Cardiac fibroblast (primary cell): ENCODE measurements around the gene ZNF638.

ENCODE experiments used
- DNase-seq, 2 donors: peaks; one replicate each; pipeline versions ENCODE4 v3.0.0 to v3.0.0-alpha.2; 2010; ENCODE audit warnings: low read depth in 2 of 2
- H3K4me3 ChIP-seq, 2 donors: replicated peaks in 1 of 2; 1 replicate in 1 of 2; 2 replicates in 1 of 2; pipeline ENCODE4 v1.5.1; 2011; ENCODE audit warnings: low read depth in 2 of 2, low read length in 2 of 2, mild to moderate bottlenecking in 2 of 2, moderate library complexity in 1 of 2
- TF ChIP-seq, protein P1 (sequence below): IDR thresholded peaks from one replicate; pipeline ENCODE4 v1.5.1; 2011; ENCODE audit warnings: low read depth, mild to moderate bottlenecking, low read length, inconsistent platforms

Gene ZNF638

DNA sequence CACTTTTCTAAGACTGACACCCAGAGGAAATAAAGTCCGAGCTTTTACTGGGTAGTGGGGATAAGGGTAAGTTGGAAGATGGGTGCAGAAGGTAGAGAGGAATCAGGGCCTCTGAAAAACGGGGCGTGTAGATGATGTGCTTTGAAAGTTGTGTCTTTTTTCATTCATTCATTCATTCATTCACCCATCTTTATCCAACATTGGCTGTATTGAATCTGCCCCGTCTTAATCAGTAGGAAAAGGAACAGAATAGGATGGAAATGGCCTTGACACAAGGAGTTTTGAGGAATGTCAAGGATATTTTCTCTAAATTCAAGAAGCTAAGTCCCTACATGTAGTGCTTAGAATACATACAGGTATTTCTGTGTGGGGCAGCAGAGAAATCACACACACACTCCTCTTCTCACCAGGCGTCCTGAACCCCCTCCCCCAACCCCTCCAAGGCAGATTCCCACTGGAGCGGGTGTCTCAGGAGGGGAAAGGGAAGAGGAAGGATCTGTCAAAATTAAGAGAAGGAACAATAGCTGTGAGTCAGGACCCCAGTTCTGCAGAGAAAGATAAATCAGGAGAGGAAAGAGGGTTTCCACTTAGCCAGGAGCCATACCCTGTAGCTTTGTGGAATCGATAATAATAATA, 135.7 kb downstream of the ZNF638 start:
- no peak for DNase-seq
- H3K4me3 ChIP-seq = peak overlapping the region; percentile 59 to 66
- TF ChIP-seq, protein P1, sequence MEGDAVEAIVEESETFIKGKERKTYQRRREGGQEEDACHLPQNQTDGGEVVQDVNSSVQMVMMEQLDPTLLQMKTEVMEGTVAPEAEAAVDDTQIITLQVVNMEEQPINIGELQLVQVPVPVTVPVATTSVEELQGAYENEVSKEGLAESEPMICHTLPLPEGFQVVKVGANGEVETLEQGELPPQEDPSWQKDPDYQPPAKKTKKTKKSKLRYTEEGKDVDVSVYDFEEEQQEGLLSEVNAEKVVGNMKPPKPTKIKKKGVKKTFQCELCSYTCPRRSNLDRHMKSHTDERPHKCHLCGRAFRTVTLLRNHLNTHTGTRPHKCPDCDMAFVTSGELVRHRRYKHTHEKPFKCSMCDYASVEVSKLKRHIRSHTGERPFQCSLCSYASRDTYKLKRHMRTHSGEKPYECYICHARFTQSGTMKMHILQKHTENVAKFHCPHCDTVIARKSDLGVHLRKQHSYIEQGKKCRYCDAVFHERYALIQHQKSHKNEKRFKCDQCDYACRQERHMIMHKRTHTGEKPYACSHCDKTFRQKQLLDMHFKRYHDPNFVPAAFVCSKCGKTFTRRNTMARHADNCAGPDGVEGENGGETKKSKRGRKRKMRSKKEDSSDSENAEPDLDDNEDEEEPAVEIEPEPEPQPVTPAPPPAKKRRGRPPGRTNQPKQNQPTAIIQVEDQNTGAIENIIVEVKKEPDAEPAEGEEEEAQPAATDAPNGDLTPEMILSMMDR = no peak

DNA sequence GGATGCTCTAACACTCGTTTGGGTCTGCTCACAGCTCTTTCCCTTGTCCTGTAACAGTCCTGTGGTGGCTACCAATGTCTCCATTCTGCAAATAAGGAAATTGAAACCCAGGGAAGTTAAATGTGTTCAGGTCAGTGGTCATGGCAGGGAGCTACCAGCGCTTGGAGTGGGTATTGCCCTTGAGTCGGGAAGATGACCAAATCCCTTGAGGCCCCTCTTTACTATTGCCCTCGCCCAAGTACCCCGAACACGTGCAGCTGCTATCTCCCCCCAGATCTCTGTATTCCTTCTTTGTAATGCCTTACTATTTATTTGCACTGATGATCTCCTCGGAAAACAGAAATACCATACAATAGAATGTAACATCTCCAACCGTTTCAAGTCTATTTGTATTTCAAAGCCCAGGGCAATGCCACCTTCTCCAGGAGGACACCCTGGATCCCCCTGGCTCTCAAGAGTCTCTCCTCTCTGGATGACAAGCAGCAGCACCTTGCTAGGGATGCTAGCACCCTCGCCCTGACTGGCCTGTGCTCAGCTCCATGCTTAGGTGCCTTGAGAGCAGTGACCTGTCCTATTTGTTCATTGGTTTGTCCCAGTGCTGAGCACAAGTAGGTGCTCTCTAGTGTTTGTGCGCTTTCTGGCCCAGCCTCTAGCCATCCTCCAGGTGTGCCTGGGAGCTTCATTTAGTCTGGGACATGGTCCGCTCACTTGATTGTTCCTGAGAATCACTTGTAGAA, 136.9 kb downstream of the ZNF638 start:
- TF ChIP-seq, protein P1 = no peak
- no peak overlapping the region for H3K4me3 ChIP-seq
- DNase-seq = no peak

DNA sequence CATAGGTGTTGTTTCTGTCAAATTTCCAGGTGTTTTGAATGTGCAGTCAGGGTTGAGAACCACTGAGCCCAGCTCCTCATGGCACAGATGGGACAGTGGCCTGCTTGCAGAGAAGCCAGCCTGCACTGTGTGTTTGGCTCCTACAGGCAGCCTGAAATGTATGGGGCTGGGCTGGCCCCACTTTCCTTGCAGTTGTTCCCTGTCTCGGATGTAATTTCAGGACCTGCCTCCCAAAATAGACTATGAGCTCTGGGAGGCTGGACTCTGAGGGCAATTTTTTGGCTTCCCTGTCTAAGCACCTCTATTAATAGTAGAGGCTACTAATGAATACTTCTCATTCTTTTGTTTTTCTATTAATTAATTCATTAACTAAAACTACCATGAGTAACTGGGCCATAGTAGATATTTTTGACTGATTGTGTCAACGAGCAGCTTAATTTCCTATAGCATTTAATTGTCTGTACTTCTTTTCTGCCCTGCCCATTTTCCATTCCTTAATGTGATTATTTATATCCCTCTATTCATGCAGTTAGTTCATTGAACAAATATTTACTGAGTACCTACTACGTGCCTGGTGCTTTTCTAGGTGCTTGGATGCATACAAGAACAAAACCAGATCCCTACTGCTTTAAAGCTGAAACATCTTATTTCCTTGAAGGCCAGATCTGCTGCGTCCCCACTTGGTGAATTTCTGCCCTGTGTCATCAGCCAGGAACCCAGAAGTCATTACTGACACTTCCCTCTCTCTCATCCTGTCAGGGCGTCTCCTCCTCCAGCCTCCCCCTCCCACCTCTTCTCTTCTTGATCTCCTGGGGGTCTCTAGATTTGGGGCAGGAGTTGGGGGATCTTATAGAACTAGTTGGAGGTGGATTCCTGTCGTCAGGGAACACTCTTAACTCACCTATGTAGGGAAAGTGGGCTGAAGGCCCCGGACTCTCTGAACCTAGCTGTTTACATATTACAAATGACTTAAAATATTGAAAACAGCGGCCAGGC, 138.1 kb downstream of the ZNF638 start:
- H3K4me3 ChIP-seq = no peak overlapping the region
- no peak for DNase-seq
- TF ChIP-seq, protein P1 = no peak

DNA sequence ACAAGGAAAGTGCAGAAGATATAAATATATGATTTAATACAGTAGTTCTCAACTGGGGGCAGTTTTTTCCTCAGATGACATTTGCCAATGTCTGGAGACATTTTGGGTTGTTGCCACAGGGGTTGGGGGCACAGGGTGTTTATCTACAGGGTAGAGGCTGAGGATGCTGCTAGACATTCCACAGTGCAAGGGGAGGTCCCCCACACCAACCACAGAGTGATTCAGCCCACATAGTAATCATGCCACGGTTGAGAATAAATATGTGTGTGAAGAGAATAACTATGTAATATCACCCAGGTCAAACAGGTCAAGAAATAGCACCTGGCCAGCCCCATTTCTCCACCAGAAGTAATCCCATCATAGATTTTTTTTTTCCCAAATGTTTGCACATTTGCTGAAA, 139.7 kb downstream of the ZNF638 start:
- DNase-seq = peak in 1 of 2 donors; percentile 81
- TF ChIP-seq, protein P1 = no peak
- no peak overlapping the region for H3K4me3 ChIP-seq

DNA sequence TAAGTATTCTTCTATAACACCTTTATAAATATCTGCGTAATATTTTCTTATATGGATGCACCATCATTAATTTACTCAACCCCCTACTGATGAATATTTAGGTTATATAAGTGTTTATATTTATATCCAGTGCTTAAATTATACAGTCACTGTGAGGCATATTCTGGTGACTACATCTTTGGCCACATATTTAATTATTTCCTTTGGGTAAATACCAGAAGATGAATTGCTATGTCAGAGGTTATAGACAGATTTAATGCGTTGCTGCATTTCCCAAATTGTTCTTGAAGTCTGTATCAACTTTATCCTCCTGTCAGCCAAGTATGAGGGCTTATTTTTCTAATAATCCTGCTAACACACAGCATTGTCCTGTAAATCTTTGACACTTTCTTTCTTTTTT, 140.4 kb downstream of the ZNF638 start:
- H3K4me3 ChIP-seq = no peak overlapping the region
- no peak for DNase-seq
- TF ChIP-seq, protein P1 = no peak

DNA sequence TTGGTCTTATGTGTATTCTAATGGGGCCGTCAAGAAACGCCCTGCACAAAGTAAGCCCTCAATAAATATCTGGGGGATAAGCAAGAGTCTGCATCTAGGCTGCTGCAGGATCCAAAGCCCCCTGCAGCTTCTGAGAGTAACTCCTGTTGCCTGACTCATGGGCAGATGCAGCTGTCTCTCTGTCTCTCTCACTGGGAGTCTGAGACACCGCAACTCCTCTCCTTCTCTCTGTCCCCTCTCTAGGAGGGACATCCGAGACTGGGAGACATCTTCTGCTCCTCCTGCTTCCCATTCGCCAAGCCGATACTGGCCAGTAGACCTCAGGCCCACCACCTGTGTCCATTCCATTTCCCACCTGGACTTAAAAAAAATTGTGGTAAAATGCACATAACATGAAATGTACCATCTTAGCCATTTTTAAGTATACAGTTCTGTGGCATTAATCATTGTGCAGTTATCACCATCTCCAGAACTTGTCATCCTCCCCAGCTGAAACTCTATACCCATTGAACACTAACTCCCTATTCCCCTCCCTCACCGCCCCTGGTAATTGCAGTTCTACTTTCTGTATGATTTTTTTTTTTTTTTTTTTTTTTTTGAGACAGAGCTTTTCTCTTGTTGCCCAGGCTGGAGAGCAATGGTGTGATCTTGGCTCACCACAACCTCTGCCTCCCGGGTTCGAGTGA, 141.9 kb downstream of the ZNF638 start:
- DNase-seq = no peak
- TF ChIP-seq, protein P1 = no peak
- H3K4me3 ChIP-seq = no peak overlapping the region
